ENCODE results near the gene UNC5A.
A peak's percentile ranks its signal among the peaks of the same experiment; 100 is the strongest.

The UNC5A gene

GRCh38 chr5:176809544-176810080 lies 747 bp upstream of the UNC5A start (continued):
- TF ChIP-seq ZSCAN18 (tag by site-specific recombination; IDR thresholded peaks at IDR 0.05) (no peak), MZF1 (tag by site-specific recombination; IDR thresholded peaks at IDR 0.05; ENCODE audit: borderline replicate concordance) (no peak), KLF10 (tag by site-specific recombination; IDR thresholded peaks at IDR 0.05) (no peak), GLI4 (tag by site-specific recombination; IDR thresholded peaks at IDR 0.05) (no peak), ZFP37 (tag by site-specific recombination; IDR thresholded peaks at IDR 0.05) (no peak), IKZF3 (tag by site-specific recombination; IDR thresholded peaks at IDR 0.05) (no peak)

GRCh38 chr5:176810687-176811501 lies 535 bp downstream of the UNC5A start:
- no peaks in the 10 kb centered on the region for H3K4me1 ChIP-seq (ENCODE audit: control insufficient read depth, insufficient read depth, low read length)
- H3K27ac ChIP-seq (ENCODE audit: extremely low read depth, low read depth, low read length), result no peak overlapping the region; the same call in 1 of the 2 replicates
- H3K4me3 ChIP-seq (ENCODE audit: low read depth, low read length), result peak overlapping the region; percentile 40
- ChIA-PET CTCF (interaction anchor here (0.7 to 3.1 kb wide), 5 partner anchors 10 to 150 kb away, joined by 3 to 20 read pairs (median 3); no protein-coding TSS in a partner anchor), POLR2A (interaction anchor here (1.0 kb wide), 1 partner anchor 150 kb away, joined by 3 read pairs; no protein-coding TSS in a partner anchor)
- H3K36me3 ChIP-seq (ENCODE audit: control insufficient read depth in 2 of 2, insufficient read depth in 1 of 2, low read length in 2 of 2), result no peaks in the 10 kb centered on the region
- no peaks in the 10 kb centered on the region for H3K9me3 ChIP-seq (ENCODE audit: control insufficient read depth, insufficient read depth, low read depth, low read length)
- TF ChIP-seq ZNF341 (tag by site-specific recombination; IDR thresholded peaks at IDR 0.05; ENCODE audit: low read depth), result peak; percentile 59; the same call in 1 of the 2 replicates
- no peak for TF ChIP-seq MEIS1 (CRISPR knock-in tag; IDR thresholded peaks at IDR 0.05; ENCODE audit: borderline replicate concordance)
- TF ChIP-seq, protein P1, sequence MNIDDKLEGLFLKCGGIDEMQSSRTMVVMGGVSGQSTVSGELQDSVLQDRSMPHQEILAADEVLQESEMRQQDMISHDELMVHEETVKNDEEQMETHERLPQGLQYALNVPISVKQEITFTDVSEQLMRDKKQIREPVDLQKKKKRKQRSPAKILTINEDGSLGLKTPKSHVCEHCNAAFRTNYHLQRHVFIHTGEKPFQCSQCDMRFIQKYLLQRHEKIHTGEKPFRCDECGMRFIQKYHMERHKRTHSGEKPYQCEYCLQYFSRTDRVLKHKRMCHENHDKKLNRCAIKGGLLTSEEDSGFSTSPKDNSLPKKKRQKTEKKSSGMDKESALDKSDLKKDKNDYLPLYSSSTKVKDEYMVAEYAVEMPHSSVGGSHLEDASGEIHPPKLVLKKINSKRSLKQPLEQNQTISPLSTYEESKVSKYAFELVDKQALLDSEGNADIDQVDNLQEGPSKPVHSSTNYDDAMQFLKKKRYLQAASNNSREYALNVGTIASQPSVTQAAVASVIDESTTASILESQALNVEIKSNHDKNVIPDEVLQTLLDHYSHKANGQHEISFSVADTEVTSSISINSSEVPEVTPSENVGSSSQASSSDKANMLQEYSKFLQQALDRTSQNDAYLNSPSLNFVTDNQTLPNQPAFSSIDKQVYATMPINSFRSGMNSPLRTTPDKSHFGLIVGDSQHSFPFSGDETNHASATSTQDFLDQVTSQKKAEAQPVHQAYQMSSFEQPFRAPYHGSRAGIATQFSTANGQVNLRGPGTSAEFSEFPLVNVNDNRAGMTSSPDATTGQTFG (tag by site-specific recombination; IDR thresholded peaks at IDR 0.05; ENCODE audit: borderline replicate concordance), result no peak
- TF ChIP-seq HOXA7 (CRISPR knock-in tag; IDR thresholded peaks at IDR 0.05; ENCODE audit: borderline replicate concordance), result no peak
- no peak for TF ChIP-seq SALL2 (tag by site-specific recombination; IDR thresholded peaks at IDR 0.05; ENCODE audit: borderline replicate concordance)
- no peak for TF ChIP-seq HOXC10 (CRISPR knock-in tag; IDR thresholded peaks at IDR 0.05)
- no peak for TF ChIP-seq ZNF274 (IDR thresholded peaks at IDR 0.05; ENCODE audit: low read length)
- TF ChIP-seq ZNF274 (tag by site-specific recombination; IDR thresholded peaks at IDR 0.05; ENCODE audit: borderline replicate concordance), result no peak
- TF ChIP-seq ZBTB11 (tag by site-specific recombination; conservative IDR thresholded peaks at IDR 0.05; ENCODE audit: low read depth), result peak; percentile 47; the same call in 1 of the 2 replicates
- TF ChIP-seq, protein P2, sequence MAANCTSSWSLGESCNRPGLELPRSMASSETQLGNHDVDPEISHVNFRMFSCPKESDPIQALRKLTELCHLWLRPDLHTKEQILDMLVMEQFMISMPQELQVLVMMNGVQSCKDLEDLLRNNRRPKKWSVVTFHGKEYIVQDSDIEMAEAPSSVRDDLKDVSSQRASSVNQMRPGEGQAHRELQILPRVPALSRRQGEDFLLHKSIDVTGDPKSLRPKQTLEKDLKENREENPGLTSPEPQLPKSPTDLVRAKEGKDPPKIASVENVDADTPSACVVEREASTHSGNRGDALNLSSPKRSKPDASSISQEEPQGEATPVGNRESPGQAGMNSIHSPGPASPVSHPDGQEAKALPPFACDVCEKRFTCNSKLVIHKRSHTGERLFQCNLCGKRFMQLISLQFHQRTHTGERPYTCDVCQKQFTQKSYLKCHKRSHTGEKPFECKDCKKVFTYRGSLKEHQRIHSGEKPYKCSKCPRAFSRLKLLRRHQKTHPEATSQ (tag by site-specific recombination; IDR thresholded peaks at IDR 0.05), result no peak
- peak; percentile 79 for TF ChIP-seq ZNF600 (tag by site-specific recombination; IDR thresholded peaks at IDR 0.05)
- TF ChIP-seq SETDB1 (IDR thresholded peaks at IDR 0.05; ENCODE audit: insufficient read length, low read length), result no peak
- peak; percentile 8; the same call in 1 of the 2 replicates for TF ChIP-seq HIC1 (tag by site-specific recombination; IDR thresholded peaks at IDR 0.05)
- TF ChIP-seq ZFHX2 (tag by site-specific recombination; conservative IDR thresholded peaks at IDR 0.05), result peak; percentile 62; the same call in 1 of the 2 replicates
- peak; percentile 52; the same call in 1 of the 2 replicates for TF ChIP-seq ZBTB20 (tag by site-specific recombination; IDR thresholded peaks at IDR 0.05)
